Stomach (tissue), 9 donors: ENCODE data around the gene PDP2. TPM values are rescaled to one million over a fixed set of nuclear protein-coding genes. Genes with fewer than 3 reads are reported as not detected.

Source experiments
- DNase-seq, 2 donors: peaks; one replicate each; pipeline versions ENCODE4 v3.0.0 to v3.0.0-alpha.2; 2013 to 2019
- H3K27ac ChIP-seq, 5 donors: fragments of 200-600 bp in 4 of 5; sonication (generic) in 4 of 5; one replicate each; pipeline ENCODE4 v1.5.1; 2013 to 2019; ENCODE audit warnings: mild to moderate bottlenecking in 1 of 5, moderate library complexity in 1 of 5
- H3K27me3 ChIP-seq, 3 donors: fragments of 200-600 bp; sonication (generic); one replicate each; pipeline ENCODE4 v1.5.1; 2017 to 2019; ENCODE audit warnings: mixed run types in 1 of 3
- H3K36me3 ChIP-seq, 4 donors: fragments of 200-600 bp; sonication (generic); 1 replicate in 3 of 4; 2 replicates in 1 of 4; pipeline ENCODE4 v1.5.1; 2016 to 2019
- H3K4me1 ChIP-seq, 4 donors: fragments of 200-600 bp; sonication (generic); one replicate each; pipeline ENCODE4 v1.5.1; 2016 to 2019
- H3K4me3 ChIP-seq, 4 donors: fragments of 200-600 bp; sonication (generic) in 3 of 4; one replicate each; pipeline ENCODE4 v1.5.1; 2016 to 2019; ENCODE audit warnings: mild to moderate bottlenecking in 1 of 4
- H3K9me3 ChIP-seq, 4 donors: fragments of 200-600 bp; sonication (generic); one replicate each; pipeline ENCODE4 v1.5.1; 2016 to 2019
- EP300 ChIP-seq: sonication (generic); formaldehyde crosslinking; IDR thresholded peaks from one replicate; pipeline ENCODE4 v1.6.1; 2017; ENCODE audit warnings: antibody characterized with exemption
- POLR2A ChIP-seq, 4 donors: fragments of 450-650 bp; IDR thresholded peaks; one replicate each; pipeline ENCODE4 v1.6.1; 2016; ENCODE audit warnings: antibody characterized with exemption in 4 of 4, control low read depth in 2 of 4, mild to moderate bottlenecking in 1 of 4, moderate library complexity in 1 of 4
- POLR2AphosphoS5 ChIP-seq, 3 donors: sonication (generic); formaldehyde crosslinking; IDR thresholded peaks; one replicate each; pipeline ENCODE4 v1.6.1; 2016; ENCODE audit warnings: antibody characterized with exemption in 3 of 3
- WGBS, 5 donors: extraction: QIAGEN DNeasy Blood & Tissue Kit in 3 of 5; methylation state at CpG; one replicate each; pipeline versions ENCODE4 v1.1.5 to v1.1.7; 2013 to 2018; 5-methylcytosine and 5-hydroxymethylcytosine counted together
- intact Hi-C: fragments of 100-400 bp; cut with DNase I; formaldehyde crosslinking; loops from one replicate; pipeline ENCODE4 v1.15.1; 2023; ENCODE audit warnings: low total_unique reads
- polyA plus RNA-seq, 3 donors: library from polyadenylated mRNA; stranded (reverse); fragments of 200-250 nt; gene quantifications; one replicate each; pipeline ENCODE4 v1.2.3, GENCODE V29; 2013
- total RNA-seq, 5 donors: library from RNA; depleted of rRNA; stranded (reverse); fragments of >200 nt; gene quantifications; one replicate each; pipeline versions ENCODE4 v1.1.0 to v1.2.3, GENCODE V29; 2014 to 2016
- TF ChIP-seq, protein P1 (sequence below), 7 experiments: fragments of 450-650 bp in 4 of 7; fragments of 200-600 bp in 3 of 7; sonication (generic) in 3 of 7; IDR thresholded peaks; one replicate each; pipeline ENCODE4 v1.5.1; 2016 to 2019; ENCODE audit warnings: antibody characterized with exemption in 7 of 7, control low read depth in 2 of 7, mild to moderate bottlenecking in 1 of 7
- donor health status: healthy with polysubstance abuse.
- donor health status: Bipolar disorder and iron deficiency.
- donor health status: healthy.

PDP2 gene
- total and polyA plus RNA-seq, 8 donors, result 1.6 to 96.9 (median 5.0) TPM

DNA sequence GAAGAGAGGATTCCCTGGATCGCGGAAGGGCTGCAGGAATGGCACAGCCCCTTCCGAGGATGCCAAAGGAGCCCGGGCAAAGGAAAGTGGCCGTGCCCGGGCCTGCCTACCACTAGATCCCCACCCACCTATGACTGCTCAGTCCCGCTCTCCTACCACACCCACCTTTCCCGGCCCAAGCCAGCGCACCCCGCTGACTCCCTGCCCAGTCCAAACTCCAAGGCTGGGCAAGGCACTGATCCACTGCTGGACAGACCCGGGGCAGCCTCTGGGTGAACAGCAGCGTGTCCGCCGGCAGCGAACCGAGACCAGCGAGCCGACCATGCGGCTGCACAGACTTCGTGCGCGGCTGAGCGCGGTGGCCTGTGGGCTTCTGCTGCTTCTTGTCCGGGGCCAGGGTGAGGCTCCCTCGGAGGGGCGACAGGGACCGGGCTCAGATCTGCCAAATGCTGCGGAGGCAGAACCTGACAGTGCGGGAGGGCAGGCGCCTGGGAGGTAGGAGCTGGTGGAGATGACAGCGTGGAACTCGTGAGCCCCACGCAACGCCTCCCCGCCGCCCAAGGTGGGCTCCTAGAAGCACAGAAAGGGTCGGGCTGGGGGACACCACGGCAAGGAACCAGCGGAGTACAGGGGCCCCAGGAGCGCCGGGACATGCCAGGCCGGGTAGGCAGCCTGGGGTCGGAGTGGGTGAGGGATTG lies 55.1 kb downstream of the PDP2 start, which contains the start of gene CES2:
Gene CES2 (plus strand): TSS at position 203 of the 698 bp plus-strand sequence. CDS start 120 bp downstream, at position 323.
- 21 to 46% (median 30%) methylated on average over 19 to 44 of the region's 44 CpGs for WGBS, 5 donors
- peak; percentile 86 to 88 for DNase-seq
- Histone ChIP-seq H3K9me3 (no peaks in the 10 kb centered on the region), H3K27me3 (no peaks in the 10 kb centered on the region), H3K4me1 (peaks cover 29 to 58% (median 53%) of the 10 kb centered on the region in 4 donors), H3K4me3 (peak within 1 kb of the TSS; percentile 89 to 97 (median 92)), H3K36me3 (peaks cover 10 to 50% (median 43%) of the 10 kb centered on the region in 4 donors), H3K27ac (peak within 1 kb of the TSS; percentile 88 to 95 (median 94))
- TF ChIP-seq, protein P1, sequence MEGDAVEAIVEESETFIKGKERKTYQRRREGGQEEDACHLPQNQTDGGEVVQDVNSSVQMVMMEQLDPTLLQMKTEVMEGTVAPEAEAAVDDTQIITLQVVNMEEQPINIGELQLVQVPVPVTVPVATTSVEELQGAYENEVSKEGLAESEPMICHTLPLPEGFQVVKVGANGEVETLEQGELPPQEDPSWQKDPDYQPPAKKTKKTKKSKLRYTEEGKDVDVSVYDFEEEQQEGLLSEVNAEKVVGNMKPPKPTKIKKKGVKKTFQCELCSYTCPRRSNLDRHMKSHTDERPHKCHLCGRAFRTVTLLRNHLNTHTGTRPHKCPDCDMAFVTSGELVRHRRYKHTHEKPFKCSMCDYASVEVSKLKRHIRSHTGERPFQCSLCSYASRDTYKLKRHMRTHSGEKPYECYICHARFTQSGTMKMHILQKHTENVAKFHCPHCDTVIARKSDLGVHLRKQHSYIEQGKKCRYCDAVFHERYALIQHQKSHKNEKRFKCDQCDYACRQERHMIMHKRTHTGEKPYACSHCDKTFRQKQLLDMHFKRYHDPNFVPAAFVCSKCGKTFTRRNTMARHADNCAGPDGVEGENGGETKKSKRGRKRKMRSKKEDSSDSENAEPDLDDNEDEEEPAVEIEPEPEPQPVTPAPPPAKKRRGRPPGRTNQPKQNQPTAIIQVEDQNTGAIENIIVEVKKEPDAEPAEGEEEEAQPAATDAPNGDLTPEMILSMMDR (IDR thresholded peaks at IDR 0.05), result no peak
- TF ChIP-seq POLR2AphosphoS5 (IDR thresholded peaks at IDR 0.05), result peak in 2 of 3 donors; percentile 69 to 79
- intact Hi-C loops, result no loop called here

DNA sequence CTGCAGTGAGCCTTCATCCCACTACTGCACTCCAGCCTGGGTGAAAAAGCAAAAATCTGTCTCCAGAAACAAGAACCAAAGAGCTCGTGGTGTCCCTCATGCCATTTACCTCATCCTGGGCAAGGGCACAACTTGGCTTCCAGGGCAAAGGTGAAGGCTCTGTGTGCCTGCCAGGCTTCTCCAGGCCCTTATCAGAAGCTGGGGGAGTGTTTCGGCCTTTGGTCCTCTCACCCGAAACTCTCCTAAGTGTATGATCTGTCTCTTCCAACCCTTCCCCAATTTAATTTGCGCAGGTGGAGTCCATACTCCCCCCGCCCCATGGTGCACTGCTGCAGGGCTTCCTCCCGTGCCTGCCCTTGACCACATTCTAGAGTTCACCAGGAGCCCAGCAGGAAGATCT lies 56.1 kb downstream of the PDP2 start:
- H3K4me1 ChIP-seq, result peaks cover 29 to 57% (median 51%) of the 10 kb centered on the region in 4 donors
- no peaks in the 10 kb centered on the region for H3K9me3 ChIP-seq
- WGBS, 5 donors, result 45 to 68% (median 55%) methylated on average over 6 of the region's 6 CpGs
- H3K4me3 ChIP-seq, result peak overlapping the region in 2 of 4 donors; percentile 89 to 94
- TF ChIP-seq POLR2AphosphoS5 (IDR thresholded peaks at IDR 0.05) (no peak), EP300 (no peak), POLR2A (IDR thresholded peaks at IDR 0.05) (no peak)
- TF ChIP-seq, protein P1 (IDR thresholded peaks at IDR 0.05), result no peak
- H3K27me3 ChIP-seq, result no peaks in the 10 kb centered on the region
- intact Hi-C loops, result no loop called here
- DNase-seq, result peak in 1 of 2 donors; percentile 37
- H3K27ac ChIP-seq, result peak overlapping the region in 3 of 5 donors; percentile 91 to 95 (median 94)
- H3K36me3 ChIP-seq, result peaks cover 20 to 56% (median 51%) of the 10 kb centered on the region in 4 donors

- TF ChIP-seq POLR2A (IDR thresholded peaks at IDR 0.05), result no peak
- TF ChIP-seq EP300, result no peak
- H3K27me3 ChIP-seq, result no peaks in the 10 kb centered on the region
- 79 to 93% (median 91%) methylated on average over 4 of the region's 4 CpGs for WGBS, 5 donors
- peak overlapping the region in 1 of 4 donors; percentile 89 for H3K4me3 ChIP-seq
- peak overlapping the region in 1 of 5 donors; percentile 91 for H3K27ac ChIP-seq
- peaks cover 25 to 57% (median 54%) of the 10 kb centered on the region in 4 donors for H3K36me3 ChIP-seq
- H3K4me1 ChIP-seq, result peaks cover 29 to 54% (median 48%) of the 10 kb centered on the region in 4 donors
- intact Hi-C loops, result no loop called here
- no peaks in the 10 kb centered on the region for H3K9me3 ChIP-seq
- DNase-seq, result no peak
Observed at GRCh38 chr16:66936889-66937554, 56.7 kb downstream of the PDP2 start.

DNA sequence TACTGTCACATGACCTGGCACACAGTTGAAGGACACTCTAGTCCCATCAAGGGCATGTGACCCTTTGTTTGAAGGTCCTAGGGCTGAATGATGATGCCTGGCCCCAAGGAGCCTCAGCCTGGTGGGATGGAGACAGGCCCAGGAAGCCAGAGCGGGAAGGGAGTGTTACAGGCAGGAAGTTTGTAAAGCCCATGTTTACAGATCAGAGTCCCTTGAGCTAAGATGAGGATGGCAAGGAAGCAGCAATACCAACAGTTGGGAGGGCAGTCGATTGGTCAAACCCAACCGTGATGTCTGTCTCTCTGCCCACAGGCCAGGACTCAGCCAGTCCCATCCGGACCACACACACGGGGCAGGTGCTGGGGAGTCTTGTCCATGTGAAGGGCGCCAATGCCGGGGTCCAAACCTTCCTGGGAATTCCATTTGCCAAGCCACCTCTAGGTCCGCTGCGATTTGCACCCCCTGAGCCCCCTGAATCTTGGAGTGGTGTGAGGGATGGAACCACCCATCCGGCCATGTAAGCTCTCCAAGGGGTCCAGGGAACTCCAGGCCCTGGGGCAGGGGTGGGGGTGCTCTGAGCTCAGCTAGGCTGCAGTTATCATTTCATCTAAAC lies 57.5 kb downstream of the PDP2 start:
- no peak for DNase-seq
- no peak for TF ChIP-seq POLR2AphosphoS5 (IDR thresholded peaks at IDR 0.05)
- TF ChIP-seq POLR2A (IDR thresholded peaks at IDR 0.05), result no peak
- TF ChIP-seq, protein P1 (IDR thresholded peaks at IDR 0.05), result no peak
- TF ChIP-seq EP300, result no peak
- H3K4me1 ChIP-seq, result peaks cover 26 to 46% (median 39%) of the 10 kb centered on the region in 4 donors
- H3K27me3 ChIP-seq, result no peaks in the 10 kb centered on the region
- WGBS, 5 donors, result 86 to 90% (median 90%) methylated on average over 10 of the region's 10 CpGs
- H3K27ac ChIP-seq, result no peak overlapping the region
- no peak overlapping the region for H3K4me3 ChIP-seq
- peaks cover 30 to 58% (median 55%) of the 10 kb centered on the region in 4 donors for H3K36me3 ChIP-seq
- intact Hi-C loops, result no loop called here
- H3K9me3 ChIP-seq, result no peaks in the 10 kb centered on the region
